ENCODE measurements around the gene APC2. TPM values are rescaled to one million over a fixed set of nuclear protein-coding genes. Genes with fewer than 3 reads are reported as not detected.
A peak's percentile ranks its signal among the peaks of the same experiment; 100 is the strongest.

The APC2 gene
- total RNA-seq, 4 donors from 2014 or later = 0.02 to 1.2 (median 0.35) TPM

DNA sequence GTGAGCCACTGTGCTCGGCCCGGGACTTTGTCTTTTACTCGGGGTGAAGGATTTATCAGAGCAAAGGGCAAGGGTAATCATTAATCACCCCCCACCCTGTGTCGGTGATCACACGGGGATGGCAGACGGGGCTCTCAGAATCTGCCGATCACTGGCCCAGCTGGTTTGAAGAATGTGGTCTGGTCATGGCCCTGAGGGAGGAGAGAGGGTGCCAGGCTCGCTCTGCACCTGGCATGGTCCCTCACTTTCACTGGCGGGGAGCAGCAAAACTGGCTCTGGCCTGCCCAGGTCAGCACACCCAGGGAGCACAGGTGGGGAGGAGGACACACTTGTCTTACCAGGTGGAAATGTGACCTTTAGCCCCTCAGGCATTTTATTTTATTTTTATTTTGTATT lies 51.3 kb downstream of the APC2 start:
- Histone ChIP-seq H3K9me3 (no peaks in the 10 kb centered on the region), H3K27me3 (peaks cover 86% of the 10 kb centered on the region), H3K4me3 (no peak overlapping the region), H3K36me3 (peaks cover 0 to 6% of the 10 kb centered on the region in 2 donors), H3K4me1 (peaks cover 0 to 15% (median 7%) of the 10 kb centered on the region in 3 donors), H3K27ac (no peak overlapping the region)
- TF ChIP-seq EP300 (IDR thresholded peaks at IDR 0.05) (no peak), POLR2A (IDR thresholded peaks at IDR 0.05) (no peak), POLR2AphosphoS5 (IDR thresholded peaks at IDR 0.05) (no peak)
- TF ChIP-seq, protein P1, sequence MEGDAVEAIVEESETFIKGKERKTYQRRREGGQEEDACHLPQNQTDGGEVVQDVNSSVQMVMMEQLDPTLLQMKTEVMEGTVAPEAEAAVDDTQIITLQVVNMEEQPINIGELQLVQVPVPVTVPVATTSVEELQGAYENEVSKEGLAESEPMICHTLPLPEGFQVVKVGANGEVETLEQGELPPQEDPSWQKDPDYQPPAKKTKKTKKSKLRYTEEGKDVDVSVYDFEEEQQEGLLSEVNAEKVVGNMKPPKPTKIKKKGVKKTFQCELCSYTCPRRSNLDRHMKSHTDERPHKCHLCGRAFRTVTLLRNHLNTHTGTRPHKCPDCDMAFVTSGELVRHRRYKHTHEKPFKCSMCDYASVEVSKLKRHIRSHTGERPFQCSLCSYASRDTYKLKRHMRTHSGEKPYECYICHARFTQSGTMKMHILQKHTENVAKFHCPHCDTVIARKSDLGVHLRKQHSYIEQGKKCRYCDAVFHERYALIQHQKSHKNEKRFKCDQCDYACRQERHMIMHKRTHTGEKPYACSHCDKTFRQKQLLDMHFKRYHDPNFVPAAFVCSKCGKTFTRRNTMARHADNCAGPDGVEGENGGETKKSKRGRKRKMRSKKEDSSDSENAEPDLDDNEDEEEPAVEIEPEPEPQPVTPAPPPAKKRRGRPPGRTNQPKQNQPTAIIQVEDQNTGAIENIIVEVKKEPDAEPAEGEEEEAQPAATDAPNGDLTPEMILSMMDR (IDR thresholded peaks at IDR 0.05) = no peak
- WGBS, 2 donors (ENCODE audit: low coverage in 1 of 2) = 40 to 53% methylated on average over 3 to 6 of the region's 9 CpGs
- ATAC-seq = no peak

DNA sequence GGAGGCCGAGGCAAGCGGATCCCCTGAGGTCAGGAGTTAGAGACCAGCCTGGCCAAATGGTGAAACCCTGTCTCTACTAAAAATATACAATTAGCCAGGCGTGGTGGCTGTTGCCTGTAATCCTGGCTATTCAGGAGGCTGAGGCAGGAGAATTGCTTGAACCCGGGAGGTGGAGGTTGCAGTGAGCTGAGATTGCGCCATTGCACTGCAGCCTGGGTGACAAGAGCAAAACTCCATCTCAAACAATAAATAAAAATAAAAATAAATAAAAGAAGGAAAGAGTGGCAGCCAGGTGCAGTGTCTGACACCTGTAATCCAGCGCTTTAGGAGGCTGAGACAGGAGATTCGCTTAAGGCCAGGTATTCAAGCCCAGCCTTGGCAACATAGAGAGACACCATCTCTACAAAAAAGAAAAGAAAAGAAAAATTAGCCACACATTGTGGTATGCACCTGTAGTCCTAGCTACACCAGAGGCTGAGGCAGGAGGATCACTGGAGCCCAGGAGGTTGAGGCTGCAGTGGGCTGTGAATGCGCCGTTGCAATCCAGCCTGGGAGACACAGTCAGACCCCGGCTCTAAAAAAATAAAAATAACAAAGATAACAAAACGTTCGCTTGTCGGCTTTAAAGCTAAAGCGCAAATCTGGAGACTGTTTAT lies 52.6 kb downstream of the APC2 start:
- Histone ChIP-seq H3K4me3 (no peak overlapping the region), H3K27me3 (peaks cover 85% of the 10 kb centered on the region), H3K27ac (no peak overlapping the region), H3K4me1 (peaks cover 0 to 21% (median 7%) of the 10 kb centered on the region in 3 donors), H3K36me3 (peaks cover 0 to 6% of the 10 kb centered on the region in 2 donors), H3K9me3 (no peaks in the 10 kb centered on the region)
- WGBS, 2 donors (ENCODE audit: low coverage in 1 of 2) = 42 to 44% methylated on average over 7 to 12 of the region's 14 CpGs
- ATAC-seq = no peak
- TF ChIP-seq EP300 (IDR thresholded peaks at IDR 0.05) (no peak), POLR2AphosphoS5 (IDR thresholded peaks at IDR 0.05) (no peak), POLR2A (IDR thresholded peaks at IDR 0.05) (no peak)
- TF ChIP-seq, protein P1 (IDR thresholded peaks at IDR 0.05) = no peak

DNA sequence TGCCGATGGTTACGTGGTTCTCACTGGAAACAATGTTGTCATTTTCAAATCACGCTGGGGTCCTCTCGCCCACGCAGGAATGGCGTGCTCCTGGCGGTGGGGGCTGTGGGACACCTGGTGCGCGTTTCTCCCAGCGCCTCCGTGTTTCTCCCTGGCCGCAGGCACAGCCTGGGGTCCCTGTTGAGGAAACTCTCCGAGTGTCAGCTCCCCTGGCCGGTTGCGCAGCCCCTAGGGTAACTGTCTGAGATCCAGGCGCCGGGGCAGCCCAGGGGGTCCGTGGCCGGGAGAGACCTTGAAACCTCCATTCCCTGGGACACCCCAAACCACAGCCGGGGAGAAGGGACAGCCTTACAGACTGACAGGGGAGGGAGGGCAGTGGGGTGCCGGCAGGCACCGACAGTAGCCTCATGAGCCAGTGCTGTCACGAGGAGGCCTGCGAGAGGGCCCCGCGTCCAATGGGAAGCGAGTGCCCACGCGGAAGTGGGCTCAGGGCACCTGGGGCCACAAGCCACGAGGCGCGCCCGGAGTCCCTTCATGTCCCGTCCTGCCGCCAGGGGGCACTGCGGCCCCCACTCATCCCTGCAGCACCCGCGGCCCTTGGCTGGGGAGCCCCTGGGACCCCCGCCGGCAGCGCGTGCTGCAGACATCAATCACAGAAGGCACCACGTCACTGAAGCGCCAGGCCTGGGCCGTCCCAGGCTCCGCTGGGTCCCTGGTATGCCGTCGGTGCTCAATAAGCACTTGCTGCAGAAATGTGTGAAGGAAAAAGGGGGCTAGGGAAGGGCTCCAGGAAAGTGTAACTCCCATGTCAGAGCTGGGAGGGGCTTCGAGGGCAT lies 53.4 kb downstream of the APC2 start:
- WGBS, 2 donors (ENCODE audit: low coverage in 1 of 2) = 20% methylated on average over 13 of the region's 49 CpGs; no CpG with 5 or more reads in 1 of the 2 donors
- H3K4me3 ChIP-seq = peak overlapping the region in 1 of 2 donors; percentile 23
- H3K36me3 ChIP-seq = peaks cover 0 to 6% of the 10 kb centered on the region in 2 donors
- TF ChIP-seq, protein P1 (IDR thresholded peaks at IDR 0.05) = peak in 3 of 4 experiments; percentile 50 to 81 (median 64)
- TF ChIP-seq POLR2AphosphoS5 (IDR thresholded peaks at IDR 0.05) = no peak
- no peak for TF ChIP-seq EP300 (IDR thresholded peaks at IDR 0.05)
- H3K4me1 ChIP-seq = peaks cover 0 to 28% (median 7%) of the 10 kb centered on the region in 3 donors
- H3K27ac ChIP-seq = no peak overlapping the region
- H3K9me3 ChIP-seq = no peaks in the 10 kb centered on the region
- ATAC-seq = no peak
- peaks cover 78% of the 10 kb centered on the region for H3K27me3 ChIP-seq

DNA sequence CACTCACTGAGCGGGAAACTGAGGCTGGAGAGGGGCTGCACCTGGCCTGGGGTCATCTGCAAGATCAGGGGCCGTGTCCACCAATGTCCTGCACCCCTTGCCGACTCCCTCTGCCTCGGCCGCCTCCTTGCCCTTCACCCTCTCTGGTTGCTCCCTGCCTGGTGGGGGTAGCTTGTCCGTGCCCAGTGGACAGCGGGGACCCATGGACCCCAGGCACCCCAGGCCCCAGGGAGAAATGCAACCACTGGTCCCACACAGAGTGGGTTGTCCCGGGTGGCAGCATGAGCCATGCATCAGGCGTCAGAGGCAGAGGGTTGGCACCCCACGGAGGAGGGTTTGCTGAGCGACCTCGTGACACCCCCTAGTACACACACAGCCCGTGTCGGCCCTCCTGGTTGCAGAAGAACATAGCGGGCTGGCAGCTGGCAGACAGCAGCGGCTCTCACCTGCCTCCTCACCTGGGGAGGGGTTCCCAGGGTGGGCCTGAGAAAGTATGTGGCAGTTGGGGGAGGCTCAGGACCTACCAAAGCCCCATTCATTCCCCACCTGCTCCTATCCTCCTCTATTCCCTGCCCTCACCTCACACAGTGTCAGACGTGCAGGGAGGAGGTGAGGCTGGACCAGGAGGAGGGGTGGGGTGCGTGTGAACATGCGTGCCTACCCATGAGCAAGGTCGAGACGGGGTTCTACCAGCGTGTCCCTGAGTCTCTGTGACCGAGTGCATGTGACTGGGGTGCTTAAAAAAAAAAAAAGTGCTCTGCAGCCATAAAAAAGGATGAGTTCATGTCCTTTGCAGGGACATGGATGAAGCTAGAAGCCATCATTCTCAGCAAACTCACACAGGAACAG lies 54.2 kb downstream of the APC2 start:
- 45 to 49% methylated on average over 4 of the region's 23 CpGs for WGBS, 2 donors (ENCODE audit: low coverage in 1 of 2)
- TF ChIP-seq POLR2AphosphoS5 (IDR thresholded peaks at IDR 0.05) (no peak), EP300 (IDR thresholded peaks at IDR 0.05) (no peak), POLR2A (IDR thresholded peaks at IDR 0.05) (no peak)
- TF ChIP-seq, protein P1 (IDR thresholded peaks at IDR 0.05) = no peak
- peaks cover 0 to 33% (median 7%) of the 10 kb centered on the region in 3 donors for H3K4me1 ChIP-seq

More for the DNA sequence above, 54.2 kb downstream of the APC2 start:
- no peaks in the 10 kb centered on the region for H3K9me3 ChIP-seq
- H3K36me3 ChIP-seq = peaks cover 0 to 6% of the 10 kb centered on the region in 2 donors
- no peak overlapping the region for H3K4me3 ChIP-seq
- no peak overlapping the region for H3K27ac ChIP-seq
- peaks cover 75% of the 10 kb centered on the region for H3K27me3 ChIP-seq
- no peak for ATAC-seq
